PFSK-1 (cell line): ENCODE results near the gene SEMA3C.

Source experiments
- FOXP2 ChIP-seq: optimal IDR thresholded peaks from 2 replicates; pipeline ENCODE3; 2011; ENCODE audit warnings: borderline replicate concordance, control low read depth, inconsistent platforms; ENCODE audit not compliant: insufficient read depth; ENCODE audit errors: extremely low read length, extremely low read depth
- POLR2AphosphoS5 ChIP-seq: IDR thresholded peaks from 2 replicates; pipeline ENCODE4 v1.6.1; 2012; ENCODE audit warnings: low read depth, mild to moderate bottlenecking, control low read depth, low read length, moderate library complexity
- REST ChIP-seq, 2 experiments: IDR thresholded peaks; 2 replicates each; pipeline versions ENCODE4 v1.6.1 to v1.8.0; 2011 to 2012; ENCODE audit warnings: low read depth in 2 of 2, low read length in 2 of 2, control low read depth in 1 of 2, inconsistent platforms in 1 of 2, mild to moderate bottlenecking in 1 of 2, moderate library complexity in 1 of 2; ENCODE audit not compliant: insufficient read depth in 1 of 2
- SIN3A ChIP-seq: IDR thresholded peaks from 2 replicates; pipeline ENCODE4 v1.6.1; 2012; ENCODE audit warnings: mild to moderate bottlenecking, low read length, moderate library complexity, borderline replicate concordance; ENCODE audit not compliant: insufficient read depth
- TAF1 ChIP-seq: IDR thresholded peaks from 2 replicates; pipeline ENCODE4 v1.6.1; 2012; ENCODE audit warnings: low read length, control low read depth, borderline replicate concordance; ENCODE audit not compliant: insufficient read depth

The SEMA3C gene

GRCh38 chr7:80922253-80923049, 3.6 kb upstream of the SEMA3C start:
- TF ChIP-seq SIN3A: no peak
- no peak for TF ChIP-seq TAF1
- no peak for TF ChIP-seq POLR2AphosphoS5
- TF ChIP-seq FOXP2: no peak
- TF ChIP-seq REST (IDR thresholded peaks at IDR 0.05; ENCODE audit: insufficient read depth in 1 of 2, low read depth in 2 of 2, low read length in 2 of 2): no peak

- TF ChIP-seq TAF1 (no peak), REST (IDR thresholded peaks at IDR 0.05; ENCODE audit: insufficient read depth in 1 of 2, low read depth in 2 of 2, low read length in 2 of 2) (no peak), SIN3A (no peak), FOXP2 (no peak), POLR2AphosphoS5 (no peak)
Measured at GRCh38 chr7:80921130-80921529, 2.3 kb upstream of the SEMA3C start.

GRCh38 chr7:80918399-80918798, 452 bp downstream of the SEMA3C start:
- no peak for TF ChIP-seq POLR2AphosphoS5
- TF ChIP-seq FOXP2: no peak
- TF ChIP-seq TAF1: no peak
- TF ChIP-seq SIN3A: no peak
- TF ChIP-seq REST (IDR thresholded peaks at IDR 0.05; ENCODE audit: insufficient read depth in 1 of 2, low read depth in 2 of 2, low read length in 2 of 2): no peak

- no peak for TF ChIP-seq FOXP2
- TF ChIP-seq SIN3A: no peak
- TF ChIP-seq POLR2AphosphoS5: no peak
- no peak for TF ChIP-seq REST (IDR thresholded peaks at IDR 0.05; ENCODE audit: insufficient read depth in 1 of 2, low read depth in 2 of 2, low read length in 2 of 2)
- TF ChIP-seq TAF1: no peak
Measured at GRCh38 chr7:80916770-80917741, 1.8 kb downstream of the SEMA3C start.
